Measurements from ENCODE around the gene CLASRP.

The CLASRP gene

DNA sequence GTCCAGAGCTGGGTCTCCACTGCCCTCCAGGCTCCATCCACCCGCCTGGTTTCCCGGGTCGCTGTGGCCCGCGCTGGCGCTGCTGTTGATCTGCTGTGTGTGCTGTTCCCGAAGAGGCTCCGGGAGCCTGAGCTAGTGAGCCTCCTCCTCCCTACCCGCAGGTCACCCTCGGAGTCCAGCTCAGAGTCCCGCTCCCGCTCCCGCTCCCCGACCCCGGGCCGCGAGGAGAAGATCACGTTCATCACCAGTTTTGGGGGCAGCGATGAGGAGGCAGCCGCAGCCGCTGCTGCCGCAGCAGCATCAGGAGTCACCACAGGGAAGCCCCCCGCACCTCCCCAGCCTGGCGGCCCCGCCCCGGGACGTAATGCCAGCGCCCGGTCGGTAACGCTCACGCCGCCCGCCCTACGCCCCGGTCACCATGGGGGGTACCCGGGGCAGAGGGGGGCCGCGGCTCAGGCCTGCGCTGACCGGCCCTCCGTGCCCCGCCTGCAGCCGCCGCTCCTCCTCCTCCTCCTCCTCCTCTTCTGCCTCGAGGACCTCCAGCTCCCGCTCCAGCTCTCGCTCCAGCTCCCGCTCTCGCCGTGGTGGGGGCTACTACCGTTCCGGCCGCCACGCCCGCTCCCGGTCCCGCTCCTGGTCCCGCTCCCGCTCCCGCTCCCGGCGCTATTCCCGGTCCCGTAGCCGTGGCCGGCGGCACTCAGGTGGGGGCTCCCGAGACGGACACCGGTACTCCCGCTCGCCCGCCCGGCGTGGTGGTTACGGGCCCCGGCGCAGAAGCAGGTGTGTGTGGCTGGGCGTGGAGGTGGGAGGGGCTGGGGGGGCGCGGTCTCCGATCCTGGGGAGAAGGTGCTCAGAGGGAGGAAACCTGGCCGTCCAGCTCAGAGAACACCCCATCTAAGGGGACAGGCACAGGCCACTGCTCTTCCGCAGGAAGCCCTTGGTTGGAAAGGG lies 25.3 kb downstream of the CLASRP start:
- DNase-seq (ENCODE audit: low read depth) = no peak

DNA sequence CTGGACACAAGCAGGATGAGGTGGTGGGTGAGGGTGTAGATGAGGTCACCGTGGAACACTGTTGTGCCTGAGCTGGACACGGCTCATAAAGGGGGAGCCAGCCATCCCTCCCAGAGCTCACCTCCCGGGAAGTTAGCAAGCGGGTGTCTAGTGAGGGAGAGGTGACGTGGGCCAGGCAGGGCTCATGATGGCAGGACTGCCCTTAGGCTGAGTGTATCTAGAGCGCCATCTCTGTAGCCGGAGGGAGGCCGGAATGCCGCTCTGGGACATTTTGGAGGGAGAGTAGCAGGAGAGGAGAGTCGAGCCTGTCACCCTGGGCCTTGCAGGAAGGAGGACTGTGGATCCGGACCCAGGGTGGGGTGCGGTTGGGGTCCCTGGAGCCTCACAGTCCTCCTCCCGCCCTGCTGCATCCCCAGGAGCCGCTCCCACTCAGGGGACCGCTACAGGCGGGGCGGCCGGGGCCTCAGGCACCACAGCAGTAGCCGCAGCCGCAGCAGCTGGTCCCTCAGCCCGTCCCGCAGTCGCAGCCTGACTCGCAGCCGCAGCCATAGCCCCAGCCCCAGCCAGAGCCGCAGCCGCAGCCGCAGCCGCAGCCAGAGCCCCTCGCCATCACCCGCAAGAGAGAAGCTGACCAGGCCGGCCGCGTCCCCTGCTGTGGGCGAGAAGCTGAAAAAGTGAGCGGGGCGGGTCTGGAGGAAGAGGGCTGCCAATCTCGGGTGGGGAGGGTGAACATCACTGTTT lies 28.2 kb downstream of the CLASRP start:
- DNase-seq (ENCODE audit: low read depth) = no peak

DNA sequence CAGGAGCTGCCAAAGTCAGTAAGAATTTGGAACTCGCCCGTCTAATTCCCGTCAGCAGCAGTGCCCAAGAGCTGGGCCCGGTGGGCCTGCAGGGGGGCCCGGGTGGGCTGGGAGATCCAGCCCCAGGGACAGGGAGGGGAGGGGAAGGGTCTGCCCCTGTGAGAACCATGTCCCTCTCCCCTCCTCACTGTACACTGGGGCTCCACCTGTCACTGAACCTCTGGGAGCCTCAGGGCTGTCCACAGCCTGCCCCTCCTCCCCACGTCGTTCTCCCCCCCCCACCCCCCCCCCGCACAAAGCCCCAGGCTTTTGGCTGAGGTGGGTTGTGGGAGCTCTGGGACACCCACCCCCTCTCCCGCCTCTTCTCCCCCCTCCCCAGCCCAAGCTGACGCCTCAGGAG lies 29.2 kb downstream of the CLASRP start:
- no peak for DNase-seq (ENCODE audit: low read depth)

DNA sequence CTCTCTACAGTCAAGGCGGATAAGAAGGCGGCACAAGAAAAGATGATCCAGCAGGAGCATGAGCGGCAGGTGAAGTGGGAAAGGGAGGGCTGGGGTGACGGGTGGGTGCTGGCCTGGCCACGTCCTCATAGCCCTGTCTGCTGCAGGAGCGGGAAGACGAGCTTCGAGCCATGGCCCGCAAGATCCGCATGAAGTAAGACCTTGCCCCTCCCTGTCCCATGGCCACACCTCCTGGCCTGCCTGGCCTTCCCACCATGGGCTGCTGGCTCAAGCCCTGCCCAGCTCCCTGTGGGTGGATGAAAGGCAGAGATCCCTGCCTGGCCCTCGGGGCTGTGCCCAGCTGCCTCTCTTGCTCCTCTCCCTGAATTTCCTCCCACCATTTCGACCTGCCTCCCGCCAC lies 30.2 kb downstream of the CLASRP start:
- DNase-seq (ENCODE audit: low read depth) = no peak

DNA sequence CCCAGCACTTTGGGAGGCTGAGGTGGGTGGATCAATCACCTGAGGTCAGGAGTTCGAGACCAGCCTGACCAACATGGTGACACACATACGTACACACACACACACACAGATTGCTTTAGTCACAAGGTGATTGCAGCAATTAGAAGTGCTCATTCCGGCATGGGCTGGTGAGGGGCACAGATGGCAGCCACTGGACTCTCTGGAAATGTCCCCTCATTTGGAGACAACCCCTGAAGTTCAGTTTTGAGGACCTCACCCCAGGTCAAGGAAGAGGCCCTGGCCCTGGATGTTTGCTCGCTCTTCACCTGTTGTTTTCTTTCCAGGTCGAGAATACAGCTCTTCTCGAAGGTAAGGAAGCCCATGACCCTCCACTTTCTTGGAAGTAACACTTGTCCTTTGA lies 31.4 kb downstream of the CLASRP start:
- DNase-seq (ENCODE audit: low read depth) = no peak

DNA sequence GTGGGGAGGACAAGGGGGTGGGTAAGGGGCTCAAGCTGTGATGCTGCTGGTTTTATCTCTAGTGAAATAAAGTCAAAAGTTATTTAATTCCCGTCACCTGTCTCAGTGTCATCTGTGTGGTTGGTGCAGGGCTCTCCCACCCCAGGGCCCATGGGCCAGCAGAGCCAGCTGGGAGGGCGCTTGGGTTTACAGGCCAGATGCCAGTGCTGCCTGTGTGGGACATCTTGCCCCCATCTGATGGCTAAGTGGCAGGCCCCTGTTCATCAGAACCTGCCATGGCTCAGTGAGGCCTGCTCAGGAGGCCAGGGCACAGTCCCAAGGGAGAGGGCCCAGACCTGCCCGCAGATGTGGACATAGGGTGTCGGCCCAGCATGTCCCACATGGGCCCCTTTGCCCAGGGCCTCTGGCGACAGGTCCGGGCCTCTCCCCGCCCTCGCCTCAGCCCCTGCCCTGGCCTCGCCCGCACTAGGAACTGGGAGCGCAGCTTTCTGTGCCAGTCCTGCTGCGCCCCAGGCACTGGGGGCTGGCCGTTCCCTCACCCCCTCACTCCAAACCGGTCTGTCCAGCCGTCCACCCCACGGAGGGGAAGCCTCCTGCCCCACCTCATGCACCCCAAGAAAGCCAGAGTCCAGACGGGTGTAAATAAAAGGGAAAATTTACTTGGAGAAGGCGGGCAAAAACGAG lies 32.2 kb downstream of the CLASRP start:
- DNase-seq (ENCODE audit: low read depth) = no peak

DNA sequence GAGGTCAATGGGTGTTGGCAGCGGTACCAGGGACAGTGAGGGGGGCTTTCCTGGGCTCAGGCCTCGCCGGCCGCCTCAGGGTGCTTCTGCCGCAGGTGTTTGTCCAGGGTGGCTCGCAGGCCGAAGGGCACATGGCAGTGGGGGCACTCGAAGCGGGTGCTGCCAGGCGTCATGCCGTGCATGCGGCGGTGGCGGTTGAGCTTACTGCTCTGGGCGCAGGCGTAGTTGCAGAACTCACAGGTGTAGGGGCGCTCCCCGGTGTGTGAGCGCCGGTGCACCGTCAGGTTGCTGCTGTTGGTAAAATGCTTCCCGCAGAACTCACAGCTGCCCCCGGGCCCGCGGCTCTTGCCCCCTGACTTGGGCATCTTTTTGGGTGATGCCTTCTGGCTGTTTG lies 32.7 kb downstream of the CLASRP start:
- no peak for DNase-seq (ENCODE audit: low read depth)

DNA sequence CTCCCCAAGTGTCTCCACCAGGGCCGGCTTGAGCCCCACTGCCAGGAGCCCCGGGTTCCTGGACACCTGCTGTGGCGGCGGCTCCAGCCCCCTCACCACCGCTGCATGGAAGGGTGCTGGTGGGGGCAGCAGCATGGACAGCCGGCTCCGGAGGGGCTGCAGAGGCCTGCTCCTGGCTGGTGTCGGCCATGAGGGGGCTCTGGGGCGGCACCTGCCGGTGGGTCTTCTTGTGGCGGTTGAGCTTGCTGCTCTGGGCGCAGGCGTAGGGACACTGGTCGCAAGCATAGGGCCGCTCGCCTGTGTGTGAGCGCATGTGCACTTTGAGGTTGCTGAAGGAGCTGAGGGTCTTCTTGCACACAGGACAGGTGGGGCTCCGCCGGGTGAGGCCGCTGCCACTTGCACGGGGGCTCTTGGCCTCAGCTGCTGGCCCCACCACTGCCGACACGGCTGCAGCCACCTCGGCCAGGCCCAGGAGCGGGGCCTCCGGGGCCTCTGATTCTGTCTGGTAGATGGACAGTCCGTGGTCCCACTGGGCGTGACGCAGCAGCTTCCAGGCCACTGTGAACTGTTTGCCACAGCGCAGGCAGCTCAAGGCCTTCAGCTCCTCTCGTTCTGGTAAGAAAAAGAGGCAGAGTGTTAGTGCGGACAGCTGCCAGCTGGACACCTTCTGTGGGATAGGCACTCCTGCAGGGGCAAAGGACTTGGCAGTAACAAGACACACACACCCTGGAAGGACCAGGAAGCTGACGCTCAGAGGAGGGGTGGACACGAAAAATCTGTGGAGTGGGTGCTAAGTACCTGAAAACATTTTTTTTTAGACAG lies 33.3 kb downstream of the CLASRP start:
- no peak for DNase-seq (ENCODE audit: low read depth)

DNA sequence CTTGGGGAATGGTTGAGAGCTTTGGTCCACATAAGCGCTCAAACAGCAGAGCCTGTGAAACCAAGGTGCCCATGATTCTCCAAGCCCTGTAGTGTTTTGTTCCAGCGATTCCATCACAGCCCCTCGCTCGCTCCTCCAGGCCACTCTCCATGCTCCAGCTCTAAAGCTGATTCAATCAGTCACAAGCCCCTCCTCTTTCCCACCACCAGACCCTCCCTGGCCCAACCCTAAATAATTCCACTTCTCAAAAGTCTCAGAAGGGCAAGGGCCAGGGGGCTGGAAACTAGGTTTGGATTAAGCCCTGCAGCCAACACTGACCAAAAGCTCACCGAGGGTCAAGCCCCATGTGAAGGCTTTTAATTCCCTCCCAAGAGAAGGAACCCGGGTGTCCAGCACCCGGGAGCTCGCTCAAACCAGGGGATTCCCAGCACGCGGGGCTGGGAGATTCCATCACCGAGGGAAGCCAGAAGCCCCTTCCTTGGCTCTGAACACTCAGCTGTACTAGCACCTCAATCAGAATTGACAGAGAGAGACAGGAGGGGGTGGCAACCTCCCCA lies 36.0 kb downstream of the CLASRP start:
- no peak for DNase-seq (ENCODE audit: low read depth)

DNA sequence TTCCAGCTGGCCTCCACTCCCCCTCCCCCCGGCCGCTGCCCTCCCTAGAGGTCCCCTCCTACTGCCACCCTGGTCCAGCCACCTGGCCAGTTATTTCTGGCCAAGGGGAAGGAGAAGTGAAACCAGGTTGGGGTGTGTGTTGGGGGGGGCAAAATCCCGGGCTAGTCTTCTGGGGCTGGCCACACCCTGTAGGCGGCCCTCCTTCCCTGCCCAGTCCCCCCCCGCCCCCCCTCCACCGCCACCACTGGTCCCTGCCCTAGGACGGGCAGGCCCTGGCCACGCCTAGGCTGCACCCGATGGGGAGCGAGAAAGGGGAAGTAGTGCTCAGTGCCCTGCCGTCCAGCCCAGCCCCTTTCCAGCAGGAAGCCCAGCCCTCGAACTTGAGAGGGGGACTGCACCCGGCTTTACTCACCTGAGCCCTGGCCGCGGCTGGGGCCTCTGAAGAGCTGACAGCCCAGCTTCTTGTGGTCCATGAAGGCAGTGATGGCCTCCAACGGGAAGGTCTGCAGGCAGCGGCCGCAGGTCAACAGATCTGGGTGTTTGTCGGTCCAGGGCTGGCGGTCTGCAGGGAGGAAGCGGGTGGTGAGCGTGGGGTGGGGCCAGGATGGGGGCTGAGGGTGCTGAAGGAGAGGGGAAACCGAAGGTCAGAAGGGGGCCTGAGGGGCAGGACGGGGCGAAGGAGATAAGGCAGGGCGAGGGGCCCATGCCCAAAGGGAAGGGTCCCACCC lies 36.6 kb downstream of the CLASRP start:
- DNase-seq (ENCODE audit: low read depth) = no peak

DNA sequence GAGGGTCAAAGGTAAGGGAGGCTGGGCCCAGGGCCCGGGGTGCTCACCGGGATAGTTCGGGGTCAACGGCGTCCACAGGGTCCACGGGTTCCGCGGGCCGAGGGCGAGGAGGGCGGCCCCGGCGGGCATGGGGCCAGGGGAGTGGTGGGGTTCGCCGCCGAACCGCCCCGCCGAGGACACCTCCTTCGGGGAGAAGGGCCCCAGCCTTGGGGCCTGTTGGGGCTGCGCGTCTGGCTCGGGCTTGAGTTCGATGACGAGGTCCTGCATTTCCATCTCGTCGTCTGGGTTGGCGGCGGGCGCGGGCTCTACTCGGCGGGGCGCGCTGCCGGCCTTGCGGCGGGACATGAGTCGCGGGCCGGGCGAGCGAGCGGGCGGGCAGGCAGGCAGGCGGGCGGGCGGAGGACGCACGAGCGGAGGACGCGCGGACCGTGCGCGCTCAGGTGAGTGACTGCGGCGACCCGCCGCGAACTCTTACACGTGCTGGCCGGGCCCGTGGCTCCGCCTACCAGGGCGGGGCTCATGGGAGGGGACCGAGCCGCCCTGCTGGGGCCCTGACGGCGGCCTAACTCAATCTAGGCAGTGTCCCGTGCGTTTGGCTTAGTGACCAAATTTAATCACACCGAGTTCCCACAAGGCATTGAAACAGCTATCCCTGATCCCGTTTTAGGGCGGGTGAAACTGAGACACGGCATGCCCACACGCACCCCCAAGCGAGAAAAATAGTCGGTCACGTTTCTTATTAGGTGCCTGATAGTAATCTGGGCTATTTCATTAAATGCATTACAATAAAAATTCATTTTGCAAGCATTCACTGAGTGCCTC lies 37.4 kb downstream of the CLASRP start, which contains the start of gene ZNF296:
Gene ZNF296, minus strand, starts transcription at position 450 of the 822 bp plus-strand sequence. Its CDS starts 105 bp downstream, at position 345.
- peak; percentile 66 for DNase-seq (ENCODE audit: low read depth)

DNA sequence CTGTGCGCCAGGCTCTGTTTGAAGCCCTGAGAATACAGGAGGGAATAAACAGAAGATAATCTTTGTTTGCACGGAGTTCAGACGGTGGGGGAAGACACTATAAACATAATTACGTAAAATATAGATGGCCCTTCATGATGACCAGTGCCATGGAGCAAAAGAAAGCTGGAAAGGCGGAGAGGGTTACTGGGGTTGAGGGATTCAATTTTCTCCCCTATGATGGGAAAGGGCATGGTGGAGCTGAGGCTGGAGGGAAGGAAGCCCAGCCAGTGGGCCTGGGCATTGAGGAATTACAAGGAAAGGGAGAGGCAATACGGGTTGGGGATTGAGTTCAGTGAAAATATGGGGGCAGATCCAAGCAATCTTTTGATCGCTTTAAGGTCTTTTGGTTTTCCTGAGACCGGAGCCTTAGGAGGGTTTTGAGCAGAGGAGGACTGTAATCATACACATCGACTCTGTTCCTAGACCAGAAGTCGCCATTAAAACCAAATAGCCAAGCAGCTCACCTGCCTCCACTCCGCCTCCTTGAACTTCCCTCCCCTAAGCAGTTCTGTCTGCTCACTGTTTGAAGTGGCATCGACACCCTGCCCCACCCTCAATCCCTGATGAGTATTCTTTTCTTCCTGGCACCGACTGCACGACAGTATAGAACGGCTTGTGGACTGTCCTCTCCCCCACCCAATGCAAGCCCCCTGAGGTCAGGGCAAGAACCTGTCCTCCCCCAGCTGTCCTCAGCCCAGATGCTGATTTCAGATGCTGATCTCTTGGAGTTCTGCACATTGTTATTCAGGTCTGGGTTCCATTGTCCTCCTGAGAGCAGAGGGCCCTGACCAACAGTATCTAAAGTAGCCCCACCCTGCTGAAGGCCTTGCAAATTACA lies 38.2 kb downstream of the CLASRP start:
- no peak for DNase-seq (ENCODE audit: low read depth)

DNA sequence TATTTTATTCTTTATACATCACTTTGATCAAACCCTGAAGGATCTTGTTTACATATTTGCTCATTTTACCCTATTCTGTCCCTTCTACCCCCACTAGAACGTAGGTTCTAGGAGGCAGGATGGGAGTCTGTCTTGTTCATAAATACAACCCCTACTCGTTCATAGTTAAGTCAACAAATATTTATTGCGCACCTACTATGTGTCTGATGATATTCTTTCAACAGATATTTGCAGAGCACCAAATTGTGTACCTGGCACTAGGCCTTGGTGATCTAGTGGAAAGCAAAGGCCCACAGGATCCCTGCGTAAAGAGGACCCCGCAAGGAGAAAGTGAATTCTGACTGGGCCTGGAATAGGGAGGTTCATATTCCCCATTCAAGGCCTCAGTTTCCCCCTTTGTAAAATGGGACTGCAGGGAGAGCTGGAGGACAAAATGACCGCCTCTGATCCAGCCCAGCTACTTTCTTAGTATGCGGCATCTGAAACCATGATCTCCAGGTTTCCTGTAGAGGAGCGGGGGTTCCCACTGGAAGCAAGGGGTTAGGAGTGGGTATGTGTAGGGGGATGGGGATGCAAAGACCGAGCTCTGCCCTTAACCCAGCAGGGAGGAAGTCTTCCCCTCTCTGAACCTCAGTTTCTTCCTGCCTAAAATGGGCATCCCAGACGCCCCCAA lies 39.7 kb downstream of the CLASRP start:
- DNase-seq (ENCODE audit: low read depth) = no peak

DNA sequence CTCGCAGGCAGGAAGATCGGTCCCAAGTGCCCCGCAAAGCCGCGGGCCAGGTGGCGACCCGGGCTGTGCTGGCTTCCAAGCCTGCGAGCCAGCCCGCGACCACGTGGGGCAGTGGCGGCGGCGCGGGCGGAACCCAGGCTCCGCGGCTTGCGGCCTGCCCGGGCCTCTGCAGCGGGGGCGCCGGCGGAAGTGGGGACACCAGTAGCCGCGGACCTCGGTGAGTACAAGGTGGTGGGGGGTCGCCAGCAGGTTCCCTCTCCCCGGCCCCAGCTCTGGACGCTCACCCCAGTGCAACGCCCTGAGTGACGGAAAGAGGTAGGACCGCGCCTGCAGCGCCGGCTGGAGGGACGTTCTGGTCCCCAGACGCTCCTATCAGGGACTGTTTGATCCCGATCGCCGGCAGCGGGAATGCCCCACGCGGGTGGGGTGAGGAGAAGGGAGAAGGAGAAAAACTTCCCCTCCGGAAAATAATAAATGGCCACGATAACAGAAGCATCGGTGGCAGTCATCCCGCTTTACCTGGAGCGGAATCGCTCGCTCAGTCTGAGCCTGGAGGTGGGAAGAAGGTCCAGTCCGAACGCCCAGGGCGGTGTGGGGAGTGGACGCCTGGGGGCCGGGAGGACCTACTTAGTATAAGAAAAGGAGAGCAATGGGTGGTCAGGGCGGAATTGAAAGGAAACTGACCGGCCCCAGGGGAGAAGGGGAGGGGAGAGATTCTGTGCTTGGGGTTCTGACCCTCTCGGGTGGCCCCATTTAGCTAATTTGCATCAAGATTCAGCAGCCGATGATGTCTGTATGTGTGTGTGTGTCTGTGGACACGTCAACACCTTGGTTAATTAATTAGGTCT lies 40.4 kb downstream of the CLASRP start, which contains the start of gene GEMIN7:
Gene GEMIN7, plus strand, starts transcription at position 198 of the 848 bp plus-strand sequence. CDS start 10,855 bp downstream, outside the sequence.
- peak; percentile 58 for DNase-seq (ENCODE audit: low read depth)

DNA sequence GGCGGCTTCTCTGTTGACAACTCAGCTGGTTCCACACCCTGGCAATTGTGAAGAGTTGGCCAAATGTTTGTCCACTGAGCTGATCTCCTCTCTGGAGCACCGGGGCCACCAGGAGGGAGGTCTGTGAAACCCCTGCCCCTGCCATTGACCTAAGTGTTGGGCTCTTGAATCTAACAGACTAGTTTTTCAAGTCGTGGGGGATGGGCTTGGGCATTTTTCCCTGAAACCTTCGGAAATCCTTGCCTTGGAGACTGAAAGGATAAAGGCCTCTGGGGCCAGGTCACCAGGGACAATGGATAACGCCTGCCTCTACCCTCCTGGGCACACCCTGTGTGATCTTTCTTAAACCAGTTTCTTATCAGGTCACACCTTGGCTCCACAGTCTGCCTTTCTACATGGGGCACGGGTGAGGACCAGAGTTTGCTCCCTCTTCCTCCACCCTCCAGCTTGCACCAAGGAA lies 41.1 kb downstream of the CLASRP start:
- DNase-seq (ENCODE audit: low read depth) = no peak

DNA sequence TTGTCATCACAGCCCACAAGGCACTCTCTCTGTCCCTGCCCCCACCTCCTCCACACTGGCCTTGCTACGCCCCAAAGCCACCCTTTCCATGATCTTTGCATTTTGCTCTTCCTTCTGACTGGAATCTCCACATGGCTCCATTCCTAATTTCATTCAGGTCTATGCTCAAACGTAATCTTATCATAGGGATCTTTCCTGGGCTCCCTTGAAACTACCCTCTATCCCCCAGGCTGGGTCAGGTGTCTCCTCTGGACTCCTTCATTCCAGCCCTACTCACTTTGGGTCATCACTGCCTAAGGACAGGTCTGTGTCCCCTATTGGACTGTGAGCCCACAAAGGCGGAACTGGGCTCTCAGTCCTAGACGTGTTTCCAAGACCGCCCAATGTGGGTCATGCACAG lies 43.3 kb downstream of the CLASRP start:
- DNase-seq (ENCODE audit: low read depth) = no peak

DNA sequence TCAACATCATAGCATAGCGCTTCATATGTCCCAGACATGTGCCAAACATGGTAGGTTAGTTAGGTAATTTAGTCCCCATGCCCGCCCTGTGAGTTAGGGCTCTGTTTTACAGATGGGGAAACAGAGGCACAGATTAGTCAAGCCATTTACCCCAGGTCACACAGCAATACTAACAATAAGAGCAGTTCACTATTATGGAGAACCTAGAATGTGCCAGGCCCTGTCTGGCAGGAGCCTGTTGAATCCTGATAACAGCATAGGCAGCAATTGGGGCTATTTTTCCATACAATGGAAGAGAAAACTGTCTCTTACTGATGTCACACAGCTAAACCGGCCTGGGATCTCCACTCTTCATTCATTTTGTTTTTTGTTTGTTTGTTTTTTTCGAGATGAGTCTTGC lies 47.6 kb downstream of the CLASRP start:
- DNase-seq (ENCODE audit: low read depth) = no peak

Data from T-helper 22 cell (primary cell).